Endothelial cell of umbilical vein (primary cell): ENCODE data around the gene PTGDR.

Source experiments
- EZH2 ChIP-seq: IDR thresholded peaks from 2 replicates; pipeline ENCODE4 v1.6.1; 2012; ENCODE audit warnings: borderline replicate concordance, low read depth, mild to moderate bottlenecking, moderate library complexity, low read length, inconsistent platforms; ENCODE audit not compliant: severe bottlenecking
- FOS ChIP-seq: IDR thresholded peaks from 2 replicates; pipeline ENCODE4 v1.6.1; 2011; ENCODE audit warnings: mild to moderate bottlenecking, low read length, moderate library complexity, borderline replicate concordance; ENCODE audit not compliant: insufficient read depth
- GATA2 ChIP-seq: IDR thresholded peaks from 2 replicates; pipeline ENCODE4 v1.7.0; 2011; ENCODE audit warnings: low read depth, mild to moderate bottlenecking, moderate library complexity, mixed read lengths, low read length; ENCODE audit not compliant: insufficient read length, insufficient read depth
- JUN ChIP-seq: IDR thresholded peaks from 2 replicates; pipeline ENCODE4 v1.6.1; 2011; ENCODE audit warnings: borderline replicate concordance, low read depth; ENCODE audit not compliant: insufficient read length, insufficient read depth
- MYC ChIP-seq: IDR thresholded peaks from one replicate; pipeline ENCODE4 v1.6.1; 2011; ENCODE audit warnings: mild to moderate bottlenecking, low read depth, low read length
- POLR2A ChIP-seq: IDR thresholded peaks from 2 replicates; pipeline ENCODE4 v1.6.1; 2012; ENCODE audit warnings: low read depth, mild to moderate bottlenecking, control low read depth, low read length
- POLR2AphosphoS5 ChIP-seq: IDR thresholded peaks from 2 replicates; pipeline ENCODE4 v1.6.1; 2012; ENCODE audit warnings: low read depth, mild to moderate bottlenecking, control low read depth, low read length, moderate library complexity; ENCODE audit not compliant: insufficient read depth
- TF ChIP-seq, protein P1 (sequence below), 2 donors: IDR thresholded peaks; 1 replicate in 1 of 2; 2 replicates in 1 of 2; pipeline ENCODE4 v1.5.1; 2011; ENCODE audit warnings: low read length in 2 of 2, mild to moderate bottlenecking in 2 of 2, moderate library complexity in 2 of 2, control low read depth in 1 of 2, inconsistent platforms in 1 of 2, low read depth in 1 of 2; ENCODE audit not compliant: insufficient read depth in 1 of 2; ENCODE audit errors: extremely low read depth in 1 of 2
- TF ChIP-seq, protein P2 (sequence below): IDR thresholded peaks from 2 replicates; pipeline ENCODE4 v1.6.1; 2011; ENCODE audit not compliant: insufficient read depth, insufficient read length

DNA sequence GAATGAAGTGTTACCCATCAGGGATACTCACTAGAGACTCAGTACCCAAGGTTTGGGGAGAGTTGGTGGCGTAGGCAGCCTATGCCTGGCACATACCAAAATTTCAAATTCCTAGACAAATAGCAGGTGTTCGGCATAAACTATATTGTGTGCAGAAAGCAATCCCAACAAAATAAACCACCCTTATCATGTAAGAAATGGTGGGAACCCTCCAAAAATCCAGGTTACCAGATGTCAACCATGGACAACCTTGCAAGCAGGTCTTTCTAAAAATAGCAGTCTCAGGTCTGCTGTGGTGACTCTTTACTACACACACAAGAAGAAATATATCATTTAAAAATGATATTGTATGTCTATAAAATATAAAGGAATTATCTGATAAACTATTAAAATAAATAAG is 28.9 kb downstream of the PTGDR start:
- TF ChIP-seq POLR2AphosphoS5, result no peak
- TF ChIP-seq, protein P1, sequence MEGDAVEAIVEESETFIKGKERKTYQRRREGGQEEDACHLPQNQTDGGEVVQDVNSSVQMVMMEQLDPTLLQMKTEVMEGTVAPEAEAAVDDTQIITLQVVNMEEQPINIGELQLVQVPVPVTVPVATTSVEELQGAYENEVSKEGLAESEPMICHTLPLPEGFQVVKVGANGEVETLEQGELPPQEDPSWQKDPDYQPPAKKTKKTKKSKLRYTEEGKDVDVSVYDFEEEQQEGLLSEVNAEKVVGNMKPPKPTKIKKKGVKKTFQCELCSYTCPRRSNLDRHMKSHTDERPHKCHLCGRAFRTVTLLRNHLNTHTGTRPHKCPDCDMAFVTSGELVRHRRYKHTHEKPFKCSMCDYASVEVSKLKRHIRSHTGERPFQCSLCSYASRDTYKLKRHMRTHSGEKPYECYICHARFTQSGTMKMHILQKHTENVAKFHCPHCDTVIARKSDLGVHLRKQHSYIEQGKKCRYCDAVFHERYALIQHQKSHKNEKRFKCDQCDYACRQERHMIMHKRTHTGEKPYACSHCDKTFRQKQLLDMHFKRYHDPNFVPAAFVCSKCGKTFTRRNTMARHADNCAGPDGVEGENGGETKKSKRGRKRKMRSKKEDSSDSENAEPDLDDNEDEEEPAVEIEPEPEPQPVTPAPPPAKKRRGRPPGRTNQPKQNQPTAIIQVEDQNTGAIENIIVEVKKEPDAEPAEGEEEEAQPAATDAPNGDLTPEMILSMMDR (IDR thresholded peaks at IDR 0.05; ENCODE audit: extremely low read depth in 1 of 2, insufficient read depth in 1 of 2, low read depth in 1 of 2, low read length in 2 of 2), result no peak
- no peak for TF ChIP-seq EZH2
- TF ChIP-seq POLR2A, result no peak
- TF ChIP-seq MYC, result no peak
- TF ChIP-seq, protein P2, sequence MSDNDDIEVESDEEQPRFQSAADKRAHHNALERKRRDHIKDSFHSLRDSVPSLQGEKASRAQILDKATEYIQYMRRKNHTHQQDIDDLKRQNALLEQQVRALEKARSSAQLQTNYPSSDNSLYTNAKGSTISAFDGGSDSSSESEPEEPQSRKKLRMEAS, result no peak
- TF ChIP-seq FOS, result no peak
- TF ChIP-seq JUN, result no peak
- TF ChIP-seq GATA2, result no peak
